GM11168 (cell line): ENCODE results near the gene PRKCE.

ENCODE experiments used
- in situ Hi-C: fragments of 300-500 bp; cut with MboI; formaldehyde crosslinking; loops from one replicate; pipeline ENCODE4 v1.12.0; 2022; ENCODE audit warnings: low sequenced_read_pairs; ENCODE audit not compliant: unreplicated experiment

Gene PRKCE

DNA sequence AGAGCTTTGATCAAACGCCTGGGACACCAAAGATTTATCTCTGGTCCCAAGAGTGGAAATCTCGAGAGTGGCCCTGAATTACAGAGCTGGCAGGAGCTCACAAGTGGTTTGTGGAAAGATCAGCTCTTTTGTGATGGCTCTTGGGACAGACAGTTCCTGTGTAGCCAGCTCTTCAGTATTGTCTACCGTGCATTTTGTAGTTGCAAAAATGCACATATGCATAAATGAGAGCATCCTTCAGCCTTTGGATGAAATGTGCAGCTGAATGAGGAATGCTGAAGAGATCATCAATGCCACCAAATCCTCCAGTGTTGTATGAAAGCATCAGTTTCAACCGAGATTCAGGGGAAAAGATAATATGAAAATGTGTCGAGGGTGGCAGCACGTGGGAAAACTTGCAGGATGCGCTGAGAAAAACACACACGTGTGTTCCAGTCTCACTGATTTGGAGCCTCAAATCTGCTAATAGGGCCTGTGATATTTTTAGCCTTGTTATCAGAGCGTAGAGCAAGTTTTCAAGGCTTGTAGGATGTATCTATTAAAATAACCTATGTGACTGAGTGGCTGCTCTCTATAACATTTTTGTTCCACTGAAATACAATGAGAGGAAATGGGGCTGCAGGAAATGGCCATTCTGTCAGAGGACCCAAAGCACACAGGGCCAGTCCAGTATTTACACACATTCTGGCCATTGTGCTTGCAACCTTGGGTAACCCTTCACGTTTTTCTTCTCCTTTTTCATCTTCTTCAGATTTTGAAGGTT lies 138.7 kb downstream of the PRKCE start:
- in situ Hi-C loops = no loop called here

DNA sequence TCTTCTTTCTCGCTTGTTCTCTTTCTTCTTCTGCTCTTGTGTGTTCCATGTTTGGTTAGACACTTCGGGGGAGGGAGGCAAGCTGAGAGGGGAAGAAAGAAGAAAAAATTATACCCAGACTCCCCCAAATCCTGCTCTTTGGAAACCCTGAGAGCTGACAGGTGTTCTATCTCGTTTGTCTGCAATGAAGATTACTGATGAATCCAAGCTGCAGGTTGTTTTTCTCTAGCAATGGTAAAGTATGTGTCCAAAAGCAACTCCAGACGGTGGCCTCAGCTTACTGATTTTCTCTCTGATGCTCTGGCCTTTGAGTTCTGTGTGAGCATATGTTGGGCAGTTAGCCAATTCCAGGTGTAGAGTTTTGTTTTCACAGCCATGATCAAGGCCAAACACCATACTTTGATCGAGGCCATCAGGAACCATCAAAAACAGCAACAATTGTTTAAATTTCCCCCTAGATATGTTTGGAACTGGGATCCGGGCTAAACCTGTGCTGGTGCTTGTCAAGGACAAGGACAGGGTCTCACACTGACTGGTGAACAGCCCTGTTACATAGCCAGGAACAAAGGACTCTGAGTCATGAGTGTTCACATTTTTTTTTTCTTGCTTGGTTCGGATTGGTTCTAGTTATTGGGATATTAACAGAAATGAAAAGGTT lies 142.0 kb downstream of the PRKCE start:
- in situ Hi-C loops = no loop called here

DNA sequence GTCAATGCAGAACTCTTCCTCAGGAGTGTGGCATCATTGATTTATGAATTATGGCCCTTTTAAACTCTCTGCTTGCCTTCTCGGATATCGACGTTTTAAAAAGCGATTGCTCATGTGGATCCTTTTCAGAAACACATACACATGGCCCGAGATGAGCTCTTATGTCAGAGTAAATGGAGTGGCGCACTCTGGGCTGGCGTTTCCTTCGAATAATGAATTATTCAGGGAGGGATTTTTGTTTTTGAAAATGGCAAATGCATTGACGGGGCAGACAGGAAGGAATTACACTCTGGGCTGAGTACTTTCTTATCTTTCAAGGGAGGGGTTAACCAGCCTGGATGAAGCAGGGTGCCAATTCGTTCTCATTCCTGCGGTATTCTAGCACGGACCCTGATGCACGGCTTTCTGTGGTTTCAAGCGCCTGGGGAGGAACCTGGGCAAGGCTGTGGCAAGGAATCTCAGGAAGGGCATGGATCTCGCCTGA lies 142.7 kb downstream of the PRKCE start:
- in situ Hi-C loops = no loop called here

DNA sequence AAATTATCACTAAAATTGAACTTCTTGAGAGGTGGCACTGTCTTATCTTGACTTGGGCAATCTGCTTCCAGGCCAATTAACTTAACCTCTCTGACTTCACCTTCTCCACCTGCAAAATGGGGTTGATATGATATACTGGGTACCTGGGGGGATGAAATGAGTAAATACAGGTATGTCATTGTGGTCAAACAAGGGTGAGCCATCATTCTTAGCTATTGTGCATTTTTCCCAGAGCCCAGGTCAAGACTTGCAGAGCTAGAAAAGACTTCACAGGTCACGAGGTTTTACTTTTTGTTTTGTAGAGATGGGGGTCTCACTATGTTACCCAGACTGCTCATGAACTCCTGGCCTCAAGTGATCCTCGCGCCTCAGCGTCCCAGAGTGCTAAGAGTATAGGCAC lies 145.0 kb downstream of the PRKCE start:
- in situ Hi-C loops = no loop called here

DNA sequence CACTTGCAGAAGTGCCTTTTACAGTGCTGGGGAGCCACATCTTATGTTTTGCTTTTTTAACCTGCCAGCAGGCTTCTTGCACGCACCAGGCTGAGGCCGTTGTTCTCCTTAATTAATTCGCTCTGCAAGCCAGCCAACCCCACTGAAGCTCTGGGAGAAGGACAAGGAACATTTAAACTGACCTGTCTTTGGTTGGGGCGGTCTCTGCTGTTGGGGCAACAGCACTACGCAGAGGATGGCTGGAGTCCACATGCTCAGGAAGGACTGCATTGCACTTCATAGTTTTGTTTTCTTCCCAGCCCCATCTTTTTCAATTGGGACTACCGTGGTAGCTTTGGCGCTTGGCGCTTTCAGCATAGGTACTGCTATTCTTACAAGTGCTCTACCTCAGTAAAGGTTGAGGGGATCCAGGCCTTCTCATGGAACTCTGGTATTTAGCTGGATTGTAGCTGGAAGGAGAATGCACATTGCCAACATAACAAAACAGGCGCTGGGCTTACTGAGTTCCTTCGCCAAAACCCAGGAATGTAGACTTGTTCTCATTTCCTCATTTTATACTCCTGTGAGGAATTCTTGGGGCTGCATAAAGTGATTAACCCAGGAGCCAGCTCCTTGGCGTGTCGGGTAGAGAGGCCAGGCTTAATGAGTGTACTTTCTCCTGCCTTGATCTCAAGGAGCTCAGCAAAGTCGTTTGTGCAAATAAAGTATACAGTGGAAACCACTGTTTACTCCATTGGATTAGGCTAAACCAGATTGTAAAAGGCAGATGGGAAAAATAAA lies 146.2 kb downstream of the PRKCE start:
- in situ Hi-C loops = no loop called here

DNA sequence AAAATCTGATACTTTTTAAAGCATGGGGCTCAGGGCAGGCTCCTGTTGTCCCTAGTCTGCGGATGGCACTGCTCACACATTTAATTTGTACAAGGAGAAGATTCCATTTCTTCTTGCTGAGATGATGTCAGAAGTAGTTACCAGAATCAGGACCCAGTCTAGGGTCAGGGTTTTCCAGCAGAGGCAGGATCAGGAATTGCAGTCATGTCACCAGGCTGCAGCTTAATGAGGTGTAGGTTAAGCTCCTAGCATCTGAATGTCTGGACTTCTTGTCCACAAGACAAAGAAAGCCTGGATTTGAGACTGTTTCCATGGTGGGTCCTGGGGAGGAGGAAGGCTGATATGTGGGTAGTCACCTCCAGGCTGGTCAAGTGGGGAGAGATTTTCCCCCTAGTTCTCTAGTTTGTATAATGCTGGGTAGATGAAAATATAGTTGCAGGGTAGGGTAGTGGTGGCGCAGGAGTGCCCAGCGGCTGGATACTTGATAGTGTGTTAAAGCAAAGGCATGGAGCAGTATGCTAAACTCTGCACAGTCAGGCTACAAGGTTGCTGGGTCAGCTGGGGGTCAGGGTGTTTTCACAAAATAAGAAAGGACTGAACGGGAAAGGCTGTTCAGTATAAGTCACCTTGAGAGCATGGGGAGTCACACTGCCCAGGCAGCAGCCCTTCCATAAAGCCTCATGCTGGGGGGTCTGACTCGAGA lies 148.4 kb downstream of the PRKCE start:
- in situ Hi-C loops = no loop called here

DNA sequence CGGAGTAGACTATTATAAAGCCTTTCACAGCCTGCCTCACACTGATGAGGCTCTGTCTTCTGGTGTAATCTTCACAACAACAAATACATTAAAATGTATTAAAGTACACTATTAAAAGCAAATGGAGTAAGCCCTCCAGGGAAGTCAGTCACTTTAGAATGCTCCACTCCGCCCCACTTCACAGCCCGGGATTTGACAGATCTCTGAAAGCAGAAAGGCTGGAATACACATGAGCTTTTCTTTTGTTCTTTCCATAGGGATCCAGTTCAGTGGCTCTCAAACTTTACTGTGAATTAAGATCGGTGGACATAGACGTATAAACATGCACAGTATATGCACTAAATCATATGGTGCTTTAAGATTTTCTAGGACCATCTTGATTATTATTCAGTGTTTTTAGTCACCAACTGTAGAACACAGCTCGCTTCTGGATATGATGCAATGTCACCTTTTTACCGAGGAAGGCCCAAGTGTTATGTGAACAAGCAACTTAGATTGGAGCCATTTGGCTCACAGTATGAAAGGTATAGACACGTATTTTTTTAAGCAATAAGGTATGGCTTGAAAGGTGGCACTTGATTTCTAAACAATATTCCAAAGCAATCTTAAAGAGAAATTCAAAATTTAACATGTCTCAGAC lies 151.1 kb downstream of the PRKCE start:
- in situ Hi-C loops = no loop called here

DNA sequence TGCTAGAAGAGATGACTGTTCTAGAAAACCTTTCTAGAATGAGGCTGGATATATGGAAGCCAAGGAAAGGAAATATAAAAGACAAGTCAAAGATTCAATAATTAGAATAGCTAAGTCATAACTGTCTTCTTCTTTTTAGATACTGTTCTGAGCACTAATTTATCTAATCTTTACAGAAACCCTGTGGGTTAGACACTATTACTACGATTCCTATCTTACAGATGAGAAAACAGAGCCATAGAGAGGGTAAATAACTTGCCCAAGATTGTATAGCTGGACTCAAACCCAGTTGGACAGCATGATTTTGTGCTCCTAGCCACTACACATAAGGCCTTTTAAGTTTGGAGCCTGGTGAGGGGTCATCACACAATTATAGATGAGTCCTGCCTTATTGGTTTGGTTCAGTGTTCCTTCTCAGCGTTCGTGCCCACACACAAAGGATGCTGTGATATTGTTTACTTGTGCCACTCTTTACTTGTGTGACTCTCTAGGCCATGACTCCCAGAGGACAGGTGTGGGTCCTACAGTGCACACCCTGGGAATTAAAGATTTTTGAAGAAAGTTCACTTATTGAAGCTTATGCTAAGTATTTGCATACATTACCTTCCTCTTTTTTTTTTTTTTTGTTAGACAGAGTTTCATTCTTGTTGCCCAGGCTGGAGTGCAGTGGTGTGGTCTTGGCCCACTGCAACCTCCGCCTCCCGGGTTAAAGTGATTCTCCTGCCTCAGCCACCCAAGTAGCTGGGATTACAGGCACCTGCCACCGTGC lies 153.7 kb downstream of the PRKCE start:
- in situ Hi-C loops = no loop called here

DNA sequence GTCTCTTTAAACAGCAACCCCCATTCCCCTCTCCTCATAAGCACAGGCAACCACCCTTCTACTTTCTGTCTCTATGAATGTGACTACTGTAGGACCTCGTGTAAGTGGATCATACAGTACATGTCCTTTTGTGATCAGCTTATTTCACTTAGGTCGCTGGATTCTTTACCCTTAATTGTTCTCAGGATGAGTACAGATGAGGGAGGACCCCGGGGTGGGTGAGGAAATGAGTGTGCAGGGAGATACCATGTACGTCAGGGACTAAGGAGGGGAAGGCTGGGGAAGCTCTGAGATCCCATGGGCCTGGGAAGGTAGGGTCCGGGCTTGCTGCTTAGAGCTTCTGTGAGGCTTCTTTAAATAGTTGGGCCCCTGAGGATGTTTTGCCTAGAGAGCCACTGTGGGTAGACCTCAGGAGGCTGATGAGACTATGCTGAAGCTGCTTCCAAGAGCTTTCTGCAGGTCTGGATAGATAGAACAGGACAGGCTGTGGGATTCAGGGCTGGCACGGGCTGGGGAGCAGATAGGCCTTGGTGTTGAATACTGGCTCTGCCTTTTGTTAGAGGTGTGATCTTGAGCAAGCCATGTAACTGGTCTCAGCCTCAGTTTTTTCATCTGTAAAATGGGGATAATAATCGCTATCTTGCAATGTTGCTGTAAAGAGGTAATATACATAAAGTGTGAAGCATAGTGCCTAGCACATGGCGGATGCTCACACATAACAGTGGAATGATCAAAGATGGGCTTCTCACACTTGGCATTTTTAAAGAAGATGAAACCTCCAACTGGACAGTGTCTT lies 155.3 kb downstream of the PRKCE start:
- in situ Hi-C loops = no loop called here

DNA sequence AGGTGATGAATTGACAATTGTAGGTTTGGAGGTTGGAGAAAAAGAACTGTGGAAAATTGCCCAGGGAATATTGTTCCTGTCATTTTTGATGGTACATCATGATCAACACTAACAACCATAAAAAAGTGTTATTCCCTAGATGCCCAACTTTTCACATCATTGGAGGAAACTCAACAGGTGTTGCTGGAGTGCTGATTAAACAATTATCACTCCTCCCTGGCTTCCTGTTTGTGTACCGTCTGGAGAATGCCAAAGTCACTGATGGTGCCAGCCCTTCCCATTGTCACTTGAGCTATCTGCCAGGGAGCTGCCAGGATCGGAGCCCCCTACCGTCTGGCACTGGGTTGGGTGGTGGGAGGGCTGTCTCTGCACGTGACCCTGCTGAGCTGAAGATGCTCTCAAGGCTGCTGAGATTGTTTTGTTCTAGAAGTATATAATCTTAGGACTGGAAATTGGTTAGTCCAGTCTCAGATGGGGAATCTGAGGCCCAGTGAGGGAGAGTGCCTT lies 156.9 kb downstream of the PRKCE start:
- in situ Hi-C loops = no loop called here

DNA sequence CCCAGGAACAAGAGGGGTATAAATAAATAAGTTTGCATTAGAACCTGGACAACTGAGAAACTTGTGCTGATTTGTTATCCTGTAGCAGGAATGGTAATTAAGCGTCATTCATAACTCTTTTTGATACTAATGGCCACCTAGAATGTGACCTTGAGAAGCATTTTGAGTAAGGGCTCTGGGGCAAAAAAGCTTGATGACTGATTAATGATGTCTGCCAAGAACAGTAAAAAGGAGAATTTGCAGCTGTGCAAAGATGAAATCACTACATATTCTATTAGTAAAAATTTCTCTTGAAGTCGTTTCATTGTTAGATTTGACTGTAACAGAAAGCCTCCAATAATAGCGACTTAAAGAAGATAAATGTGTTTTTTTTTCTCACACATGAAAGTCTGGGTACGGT lies 157.7 kb downstream of the PRKCE start:
- in situ Hi-C loops = no loop called here

DNA sequence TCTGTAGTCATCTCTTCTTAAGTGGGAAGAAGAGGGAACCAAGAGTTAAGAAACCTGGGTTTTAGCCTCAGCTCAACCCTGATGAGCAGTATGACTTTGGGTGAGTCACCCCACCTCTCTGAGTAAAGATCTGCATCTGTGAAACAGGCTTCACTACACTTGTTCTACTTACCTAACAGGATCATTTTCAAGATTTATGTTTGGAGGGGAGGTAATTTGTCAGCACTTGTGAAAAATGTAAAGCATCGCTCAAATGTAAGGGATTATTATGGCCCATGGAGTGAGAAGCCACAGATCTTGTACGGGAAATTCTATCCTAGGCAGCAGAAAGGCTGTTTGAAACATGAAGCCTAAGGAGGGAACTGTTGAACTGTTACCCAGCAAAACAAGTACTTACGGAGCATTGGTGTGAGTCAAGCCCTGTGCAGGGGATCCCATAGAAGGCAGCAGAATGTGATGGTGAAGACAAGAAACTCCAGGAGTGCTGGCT lies 160.6 kb downstream of the PRKCE start:
- in situ Hi-C loops = no loop called here

DNA sequence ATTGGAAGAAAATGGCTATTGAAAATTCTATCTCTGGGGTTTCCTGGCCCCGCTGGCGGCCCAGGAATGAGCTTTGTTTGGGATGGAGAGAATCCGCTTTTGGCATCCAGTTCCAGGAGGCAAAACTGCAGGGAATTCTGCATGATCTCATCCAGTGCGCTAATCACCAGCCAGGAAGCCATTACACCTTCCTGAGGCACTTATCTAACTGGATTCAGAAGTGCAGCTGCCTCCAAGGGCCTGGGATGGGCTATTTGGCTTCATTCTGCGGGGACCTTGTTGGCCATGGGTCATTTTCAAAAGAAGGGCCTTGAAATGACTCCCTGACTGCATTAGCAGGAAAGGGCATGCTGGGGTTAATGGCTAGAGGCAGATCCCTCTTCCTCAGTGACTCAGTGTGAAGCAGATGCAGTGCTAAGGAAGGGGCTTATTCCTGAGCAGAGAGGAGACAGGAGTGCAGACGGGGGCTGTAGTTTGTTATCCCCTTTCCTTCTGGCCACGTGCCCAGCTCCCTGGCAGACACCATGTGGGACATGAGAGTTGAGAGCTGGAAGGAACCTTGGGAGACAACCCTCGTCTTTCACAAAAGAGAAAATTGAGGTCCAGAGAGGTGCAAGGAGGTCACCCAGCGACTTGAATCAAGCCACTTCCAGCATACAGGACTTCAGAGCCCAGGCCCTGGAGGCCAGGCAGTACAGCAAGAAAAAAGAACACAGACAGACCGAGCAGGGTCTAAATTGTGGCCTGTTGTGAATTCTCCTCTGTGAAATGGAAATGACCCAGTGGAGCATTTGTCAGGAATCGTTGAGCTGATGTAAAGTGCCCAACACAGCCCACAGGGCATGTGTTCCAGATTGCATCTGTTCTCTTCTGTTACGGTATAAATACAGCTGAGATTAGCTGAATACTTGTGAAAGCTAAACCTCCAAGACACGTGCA lies 161.8 kb downstream of the PRKCE start:
- in situ Hi-C loops = no loop called here

DNA sequence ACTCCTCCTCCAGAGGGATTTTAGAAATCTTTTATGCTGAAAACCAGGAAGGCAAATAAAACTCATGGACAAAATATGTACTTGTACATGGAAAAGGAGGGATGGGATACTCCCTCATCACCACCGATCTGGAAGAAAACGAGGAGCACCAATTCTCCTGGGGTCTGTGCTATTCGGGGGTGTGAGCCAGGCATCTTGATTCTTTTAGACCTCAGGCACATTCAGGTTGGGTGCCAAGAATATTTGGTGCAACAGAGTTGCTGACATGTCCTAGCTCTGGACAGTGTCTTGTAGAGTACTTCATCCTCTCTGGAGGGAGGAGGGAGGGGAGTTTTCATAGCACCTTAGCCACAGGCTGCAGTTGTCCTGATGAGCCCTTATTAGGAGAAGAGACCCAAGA lies 163.0 kb downstream of the PRKCE start:
- in situ Hi-C loops = no loop called here

DNA sequence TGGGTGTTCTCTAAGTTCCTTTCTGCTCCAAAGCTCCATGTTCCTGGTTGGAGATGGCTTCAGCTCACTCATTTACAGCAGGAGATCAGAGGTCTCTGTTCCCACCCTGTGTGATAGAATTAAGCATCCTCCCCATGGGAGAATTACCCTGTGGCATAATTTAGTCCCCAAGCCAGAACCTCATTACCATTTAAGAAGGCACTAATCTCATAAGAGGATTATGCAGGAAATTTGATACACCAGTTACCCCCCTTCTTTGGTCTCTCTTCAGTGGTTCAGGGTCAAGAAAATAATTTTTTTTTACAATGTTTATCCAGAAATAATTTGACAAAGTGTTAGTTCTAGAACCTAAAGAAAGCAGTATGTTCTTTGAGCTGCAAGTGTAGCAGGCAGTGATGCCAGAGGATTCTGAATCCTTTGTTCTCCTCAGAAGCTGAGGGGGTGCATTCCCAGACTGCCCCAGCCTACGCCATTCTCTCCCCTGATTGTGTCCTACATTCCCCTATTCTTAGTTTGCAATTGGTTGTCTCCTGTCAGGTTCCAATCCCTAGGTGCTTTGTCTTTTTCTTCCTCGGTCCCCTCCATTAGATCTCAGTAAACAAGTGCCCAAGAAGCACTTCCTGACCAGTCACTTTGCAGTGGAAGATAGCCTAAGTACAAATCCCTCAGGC lies 163.6 kb downstream of the PRKCE start:
- in situ Hi-C loops = no loop called here

DNA sequence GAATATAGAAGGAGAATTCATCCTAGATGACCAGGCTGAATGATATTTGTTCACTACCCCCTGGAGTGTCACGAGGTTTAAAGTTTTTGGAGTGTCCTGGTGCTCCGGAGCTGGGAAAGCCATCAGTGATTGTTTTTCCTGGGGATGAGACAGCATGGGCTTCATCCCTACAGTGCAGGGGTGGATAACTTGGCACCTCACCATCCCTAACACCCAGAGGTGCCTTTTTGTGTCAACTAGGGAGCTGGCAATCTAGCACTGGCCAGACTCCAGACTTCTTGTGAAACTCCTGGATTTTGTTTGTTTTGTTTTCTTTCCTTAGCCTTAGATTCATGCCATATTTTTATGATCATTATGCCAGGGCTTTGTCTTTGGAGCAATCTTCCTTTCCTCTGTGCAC lies 164.8 kb downstream of the PRKCE start:
- in situ Hi-C loops = no loop called here

DNA sequence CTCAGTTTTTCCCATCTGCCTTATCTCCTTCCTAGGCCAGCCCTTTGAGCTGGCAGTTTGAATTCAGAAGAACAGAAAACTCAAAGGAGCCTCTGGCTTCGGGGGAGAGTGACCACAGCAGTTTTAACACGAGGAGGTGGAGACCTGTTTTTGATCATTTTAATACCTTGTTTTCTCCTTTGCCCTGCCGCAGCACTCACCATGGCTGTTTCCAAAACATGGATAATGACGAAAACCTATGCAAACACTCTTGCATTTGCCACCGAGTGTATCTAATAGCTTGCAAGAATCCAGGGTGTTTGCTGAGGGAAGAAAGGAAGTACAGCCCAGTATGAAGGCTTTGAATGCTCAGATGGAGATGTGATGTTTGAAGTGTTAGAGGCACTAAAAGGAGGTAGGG lies 167.1 kb downstream of the PRKCE start:
- in situ Hi-C loops = no loop called here
